ENCODE data around the gene EXD2. TPM values are rescaled to one million over a fixed set of nuclear protein-coding genes. Genes with fewer than 3 reads are reported as not detected.

EXD2 gene
- total RNA-seq, 2 donors from 2014 or later = 7.1 to 13.5 TPM

- Mint-ChIP-seq H3K27ac (peak overlapping the region in 1 of 2 donors; percentile 19), H3K36me3 (peaks cover 0 to 5% of the 10 kb centered on the region in 2 donors), H3K9me3 (no peaks in the 10 kb centered on the region)
- ATAC-seq = no peak
- DNase-seq (ENCODE audit: low spot score in 2 of 2) = no peak
These were observed 45.8 kb downstream of the EXD2 start for GRCh38 chr14:69237142-69237541.

DNA sequence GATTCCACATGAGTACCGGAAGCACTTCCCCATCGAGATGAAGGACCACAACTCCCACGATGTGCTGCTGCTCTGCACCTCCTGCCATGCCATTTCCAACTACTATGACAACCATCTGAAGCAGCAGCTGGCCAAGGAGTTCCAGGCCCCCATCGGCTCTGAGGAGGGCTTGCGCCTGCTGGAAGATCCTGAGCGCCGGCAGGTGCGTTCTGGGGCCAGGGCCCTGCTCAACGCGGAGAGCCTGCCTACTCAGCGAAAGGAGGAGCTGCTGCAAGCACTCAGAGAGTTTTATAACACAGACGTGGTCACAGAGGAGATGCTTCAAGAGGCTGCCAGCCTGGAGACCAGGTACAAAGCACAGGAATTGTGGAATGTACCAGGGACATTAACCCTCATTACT, 46.3 kb downstream of the EXD2 start:
- peaks cover 0 to 5% of the 10 kb centered on the region in 2 donors for H3K36me3 Mint-ChIP-seq
- H3K9me3 Mint-ChIP-seq = no peaks in the 10 kb centered on the region
- ATAC-seq = no peak
- H3K27ac Mint-ChIP-seq = peak overlapping the region in 1 of 2 donors; percentile 19
- DNase-seq (ENCODE audit: low spot score in 2 of 2) = no peak

- DNase-seq (ENCODE audit: low spot score in 2 of 2) = no peak
- no peak overlapping the region for H3K27ac Mint-ChIP-seq
- no peak for ATAC-seq
- H3K9me3 Mint-ChIP-seq = no peaks in the 10 kb centered on the region
- H3K36me3 Mint-ChIP-seq = peaks cover 0 to 5% of the 10 kb centered on the region in 2 donors
These were observed 47.6 kb downstream of the EXD2 start for GRCh38 chr14:69238883-69239282.

DNA sequence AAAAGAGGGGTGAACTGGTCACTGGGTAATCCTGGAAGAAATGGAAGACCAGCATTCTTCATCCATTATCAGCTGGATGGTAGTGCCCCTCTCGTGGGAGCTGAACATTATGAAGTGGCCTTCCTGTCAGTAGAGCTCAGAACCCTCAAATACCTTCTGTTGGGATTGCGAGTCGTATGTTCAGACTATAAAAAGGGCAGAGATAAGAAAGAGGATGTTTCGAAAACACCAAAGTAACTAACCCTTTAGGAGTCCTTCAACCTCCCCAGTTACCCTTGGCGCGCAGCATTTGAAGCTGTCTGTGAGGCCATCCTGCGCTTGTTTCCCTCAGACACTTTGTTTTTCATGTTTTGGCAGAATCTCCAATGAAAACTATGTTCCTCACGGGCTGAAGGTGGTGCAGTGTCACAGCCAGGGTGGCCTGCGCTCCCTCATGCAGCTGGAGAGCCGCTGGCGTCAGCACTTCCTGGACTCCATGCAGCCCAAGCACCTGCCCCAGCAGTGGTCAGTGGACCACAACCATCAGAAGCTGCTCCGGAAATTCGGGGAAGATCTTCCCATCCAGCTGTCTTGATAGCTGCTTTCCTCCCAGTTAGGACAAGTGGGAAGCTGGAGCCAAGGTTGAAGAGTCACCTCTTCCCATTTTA, 49.4 kb downstream of the EXD2 start:
- H3K9me3 Mint-ChIP-seq = no peaks in the 10 kb centered on the region
- DNase-seq (ENCODE audit: low spot score in 2 of 2) (no peak), ATAC-seq (no peak)
- no peak overlapping the region for H3K27ac Mint-ChIP-seq
- H3K36me3 Mint-ChIP-seq = peaks cover 0 to 5% of the 10 kb centered on the region in 2 donors

- DNase-seq (ENCODE audit: low spot score in 2 of 2) (no peak), ATAC-seq (no peak)
- no peaks in the 10 kb centered on the region for H3K9me3 Mint-ChIP-seq
- H3K27ac Mint-ChIP-seq = no peak overlapping the region
- peaks cover 0 to 5% of the 10 kb centered on the region in 2 donors for H3K36me3 Mint-ChIP-seq
These were observed 50.3 kb downstream of the EXD2 start for GRCh38 chr14:69241577-69241976.

GRCh38 chr14:69242311-69243224, 51.3 kb downstream of the EXD2 start:
- DNase-seq (ENCODE audit: low spot score in 2 of 2) (peak in 1 of 2 donors; percentile 53), ATAC-seq (peak; percentile 56 to 58)
- Mint-ChIP-seq H3K36me3 (no peaks in the 10 kb centered on the region), H3K9me3 (no peaks in the 10 kb centered on the region), H3K27ac (no peak overlapping the region)

GRCh38 chr14:69244946-69245345, 53.6 kb downstream of the EXD2 start:
- Mint-ChIP-seq H3K9me3 (no peaks in the 10 kb centered on the region), H3K36me3 (no peaks in the 10 kb centered on the region), H3K27ac (no peak overlapping the region)
- ATAC-seq (no peak), DNase-seq (ENCODE audit: low spot score in 2 of 2) (no peak)

- DNase-seq (ENCODE audit: low spot score in 2 of 2) = no peak
- ATAC-seq = no peak
- H3K36me3 Mint-ChIP-seq = no peaks in the 10 kb centered on the region
- no peaks in the 10 kb centered on the region for H3K9me3 Mint-ChIP-seq
- H3K27ac Mint-ChIP-seq = no peak overlapping the region
These were observed 55.0 kb downstream of the EXD2 start for GRCh38 chr14:69246331-69246730.

GRCh38 chr14:69247676-69248440, 56.6 kb downstream of the EXD2 start:
- H3K27ac Mint-ChIP-seq = no peak overlapping the region
- no peak for DNase-seq (ENCODE audit: low spot score in 2 of 2)
- no peaks in the 10 kb centered on the region for H3K9me3 Mint-ChIP-seq
- H3K36me3 Mint-ChIP-seq = no peaks in the 10 kb centered on the region
- no peak for ATAC-seq

GRCh38 chr14:69249603-69250002, 58.3 kb downstream of the EXD2 start:
- DNase-seq (ENCODE audit: low spot score in 2 of 2) (no peak), ATAC-seq (no peak)
- Mint-ChIP-seq H3K27ac (no peak overlapping the region), H3K36me3 (no peaks in the 10 kb centered on the region), H3K9me3 (no peaks in the 10 kb centered on the region)

DNA sequence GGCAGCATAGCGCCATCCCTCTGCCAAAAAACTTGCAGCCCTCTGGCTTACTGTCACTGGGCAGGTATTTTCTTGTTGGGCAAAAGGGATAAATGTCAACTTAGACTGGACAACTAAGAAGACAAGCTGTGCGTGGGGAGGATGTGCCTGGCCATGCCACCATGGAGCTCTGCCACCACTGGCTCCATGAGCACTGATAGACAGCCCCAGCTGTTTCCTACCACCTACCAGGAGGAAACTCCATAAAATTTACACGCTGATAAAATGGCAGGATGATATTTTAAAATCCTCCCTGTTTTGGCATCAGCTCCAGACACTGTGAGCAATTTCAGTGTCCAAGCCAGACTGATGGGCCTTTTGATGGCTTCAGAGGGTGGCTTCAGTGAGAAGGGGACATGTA, 61.6 kb downstream of the EXD2 start:
- Mint-ChIP-seq H3K27ac (no peak overlapping the region), H3K36me3 (no peaks in the 10 kb centered on the region), H3K9me3 (no peaks in the 10 kb centered on the region)
- no peak for DNase-seq (ENCODE audit: low spot score in 2 of 2)
- ATAC-seq = no peak

DNA sequence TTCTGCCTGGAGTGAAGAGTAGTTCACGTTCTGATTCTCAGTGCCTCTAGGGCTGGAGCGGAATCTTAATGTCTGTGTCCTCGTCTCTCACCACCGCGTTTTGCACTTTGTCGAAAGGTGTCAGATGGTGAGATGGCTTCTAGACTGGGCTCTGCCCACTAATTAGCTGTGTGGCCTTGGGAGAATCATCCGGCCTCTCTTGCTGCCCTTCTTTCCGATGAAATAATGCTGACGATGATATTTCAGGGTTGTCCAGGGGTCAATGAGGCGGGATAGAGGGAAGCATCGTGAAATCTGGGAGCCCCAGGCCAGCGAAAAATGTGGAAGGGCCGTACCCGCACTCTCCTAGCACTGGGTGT, 67.8 kb downstream of the EXD2 start:
- ATAC-seq = no peak
- H3K36me3 Mint-ChIP-seq = no peaks in the 10 kb centered on the region
- no peak for DNase-seq (ENCODE audit: low spot score in 2 of 2)
- no peaks in the 10 kb centered on the region for H3K9me3 Mint-ChIP-seq
- no peak overlapping the region for H3K27ac Mint-ChIP-seq

DNA sequence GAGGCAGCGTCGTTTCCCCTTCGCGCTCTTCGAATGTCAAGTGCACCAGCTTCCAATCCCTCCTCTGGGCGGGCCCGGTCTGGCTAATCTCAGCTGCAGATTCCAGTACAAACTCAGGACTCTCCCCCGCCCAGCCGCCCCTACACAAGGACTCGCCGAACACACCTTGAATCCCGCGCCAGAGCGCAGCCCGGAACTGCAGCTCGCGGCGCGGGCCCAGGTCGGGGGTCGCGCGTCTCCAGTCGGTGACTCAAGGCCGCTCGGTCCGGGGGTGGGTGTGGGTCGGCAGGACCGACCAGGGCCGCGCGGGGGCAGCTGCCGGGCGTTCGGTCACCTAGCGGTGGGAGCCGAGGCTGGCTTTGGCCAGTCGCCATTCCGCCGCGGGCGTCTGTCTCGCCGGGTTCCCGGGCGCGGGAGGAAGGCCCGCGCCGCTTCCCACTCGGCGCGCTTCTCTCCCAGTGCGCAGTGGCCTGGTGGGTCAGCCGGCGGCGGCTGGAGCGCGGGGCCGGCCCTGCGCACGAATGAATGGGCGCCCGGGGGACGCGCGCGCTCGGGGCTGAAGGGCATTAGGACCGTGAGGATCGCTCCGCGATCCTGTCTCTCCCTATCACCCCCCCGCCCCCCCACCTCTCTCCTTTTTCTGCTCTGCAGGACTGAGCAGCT, 68.4 kb downstream of the EXD2 start, which contains the start of gene GALNT16:
Gene GALNT16 (plus strand): TSS at position 632 of the 663 bp plus-strand sequence. CDS start 133 bp downstream, outside the sequence.
- H3K36me3 Mint-ChIP-seq = no peaks in the 10 kb centered on the region
- H3K9me3 Mint-ChIP-seq = no peaks in the 10 kb centered on the region
- H3K27ac Mint-ChIP-seq = no peak within 1 kb of the TSS
- DNase-seq (ENCODE audit: low spot score in 2 of 2) = no peak
- ATAC-seq = peak in 1 of 2 donors; percentile 1

- H3K27ac Mint-ChIP-seq = no peak overlapping the region
- ATAC-seq (peak; percentile 29 to 31), DNase-seq (ENCODE audit: low spot score in 2 of 2) (peak in 1 of 2 donors; percentile 26)
- H3K9me3 Mint-ChIP-seq = no peaks in the 10 kb centered on the region
- H3K36me3 Mint-ChIP-seq = no peaks in the 10 kb centered on the region
These were observed 69.0 kb downstream of the EXD2 start for GRCh38 chr14:69260190-69260860.

GRCh38 chr14:69260861-69261564, 69.7 kb downstream of the EXD2 start:
- no peak overlapping the region for H3K27ac Mint-ChIP-seq
- ATAC-seq (peak; percentile 82 to 88), DNase-seq (ENCODE audit: low spot score in 2 of 2) (peak in 1 of 2 donors; percentile 78)
- H3K9me3 Mint-ChIP-seq = no peaks in the 10 kb centered on the region
- no peaks in the 10 kb centered on the region for H3K36me3 Mint-ChIP-seq

Data from activated naive CD4-positive, alpha-beta T cell treated with anti-CD3 and anti-CD28 coated beads, Interleukin-2, amount 50 U/mL, for 72 hours (primary cell).